ENCODE results near the gene CSMD2. TPM values are rescaled to one million over a fixed set of nuclear protein-coding genes. Genes with fewer than 3 reads are reported as not detected.

Gene CSMD2
- total RNA-seq, 2 experiments from 2014 or later, result not detected

DNA sequence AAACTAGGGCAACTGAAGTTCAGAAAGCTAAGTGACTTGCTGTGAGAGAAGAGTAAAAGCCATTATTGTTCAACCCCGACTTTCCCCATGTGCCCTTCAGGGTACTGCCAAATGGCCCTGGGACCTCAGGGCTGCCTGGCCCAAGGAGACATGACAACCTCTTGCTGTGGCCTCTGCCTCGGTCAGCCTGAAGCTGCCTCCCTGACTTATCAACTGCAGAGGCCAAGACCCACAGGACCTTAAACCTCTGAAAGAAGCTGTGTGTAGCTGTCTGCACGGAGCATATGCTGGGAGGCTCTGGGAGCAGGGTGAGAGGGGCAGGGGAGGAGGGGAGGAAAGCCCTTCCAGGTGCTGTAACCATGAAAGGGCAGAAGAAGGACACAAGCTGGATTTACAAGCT lies 265.3 kb downstream of the CSMD2 start:
- Histone ChIP-seq H3K36me3 (ENCODE audit: insufficient read depth, low read length) (no peaks in the 10 kb centered on the region), H3K27ac (ENCODE audit: low read depth, low read length, poor library complexity, severe bottlenecking) (no peak overlapping the region), H3K9me2 (ENCODE audit: insufficient read depth, low read length) (no peaks in the 10 kb centered on the region), H2AFZ (ENCODE audit: low read length) (no peak overlapping the region), H4K20me1 (ENCODE audit: insufficient read depth, low read length) (no peaks in the 10 kb centered on the region), H3K79me2 (ENCODE audit: insufficient read depth, low read depth, low read length) (no peaks in the 10 kb centered on the region), H3K4me2 (ENCODE audit: low read length) (no peak overlapping the region), H3K4me1 (ENCODE audit: insufficient read depth, low read length, poor library complexity, severe bottlenecking) (peaks cover 22% of the 10 kb centered on the region), H3K9me3 (ENCODE audit: low read length) (no peaks in the 10 kb centered on the region), H3K4me3 (ENCODE audit: low read depth, low read length, poor library complexity, severe bottlenecking) (no peak overlapping the region)
- CTCF ChIA-PET (ENCODE audit: unreplicated experiment), result no interaction called here
- POLR2A ChIA-PET, result interaction anchor here (0.6 kb wide), 1 partner anchor 168 kb away, joined by 3 read pairs; no protein-coding TSS in a partner anchor
- intact Hi-C loops (cut with micrococcal nuclease; ENCODE audit: unreplicated experiment), result no loop called here
- DNase-seq (ENCODE audit: low spot score), result no peak
- TF ChIP-seq, protein P1, sequence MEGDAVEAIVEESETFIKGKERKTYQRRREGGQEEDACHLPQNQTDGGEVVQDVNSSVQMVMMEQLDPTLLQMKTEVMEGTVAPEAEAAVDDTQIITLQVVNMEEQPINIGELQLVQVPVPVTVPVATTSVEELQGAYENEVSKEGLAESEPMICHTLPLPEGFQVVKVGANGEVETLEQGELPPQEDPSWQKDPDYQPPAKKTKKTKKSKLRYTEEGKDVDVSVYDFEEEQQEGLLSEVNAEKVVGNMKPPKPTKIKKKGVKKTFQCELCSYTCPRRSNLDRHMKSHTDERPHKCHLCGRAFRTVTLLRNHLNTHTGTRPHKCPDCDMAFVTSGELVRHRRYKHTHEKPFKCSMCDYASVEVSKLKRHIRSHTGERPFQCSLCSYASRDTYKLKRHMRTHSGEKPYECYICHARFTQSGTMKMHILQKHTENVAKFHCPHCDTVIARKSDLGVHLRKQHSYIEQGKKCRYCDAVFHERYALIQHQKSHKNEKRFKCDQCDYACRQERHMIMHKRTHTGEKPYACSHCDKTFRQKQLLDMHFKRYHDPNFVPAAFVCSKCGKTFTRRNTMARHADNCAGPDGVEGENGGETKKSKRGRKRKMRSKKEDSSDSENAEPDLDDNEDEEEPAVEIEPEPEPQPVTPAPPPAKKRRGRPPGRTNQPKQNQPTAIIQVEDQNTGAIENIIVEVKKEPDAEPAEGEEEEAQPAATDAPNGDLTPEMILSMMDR (conservative IDR thresholded peaks at IDR 0.05; ENCODE audit: low read length), result no peak
- no peak for TF ChIP-seq EZH2phosphoT487 (IDR thresholded peaks at IDR 0.05; ENCODE audit: borderline replicate concordance, low read depth, low read length)
- BruUV-seq (replicated peaks), result no TSS peak

DNA sequence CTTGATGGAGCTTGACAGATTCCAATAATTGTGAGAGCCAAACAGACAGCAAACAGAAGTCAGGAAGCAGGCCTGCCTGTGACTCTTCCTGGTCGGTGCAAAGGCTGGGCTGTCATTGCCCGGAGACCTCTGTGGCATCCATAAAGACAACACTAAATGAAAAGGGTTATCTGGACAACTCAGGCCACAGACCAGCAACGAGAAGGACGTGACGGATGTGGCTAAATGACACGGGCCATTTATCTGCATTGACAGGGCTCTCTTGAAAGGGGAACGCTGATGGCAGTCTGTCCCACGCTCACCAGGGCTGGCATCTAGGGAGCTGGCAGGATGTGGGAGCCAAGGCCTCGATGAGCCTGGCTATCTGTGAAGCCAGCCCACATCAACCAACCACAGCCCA lies 266.1 kb downstream of the CSMD2 start:
- H3K4me3 ChIP-seq (ENCODE audit: low read depth, low read length, poor library complexity, severe bottlenecking), result no peak overlapping the region
- DNase-seq (ENCODE audit: low spot score), result no peak
- TF ChIP-seq, protein P1 (conservative IDR thresholded peaks at IDR 0.05; ENCODE audit: low read length), result no peak
- TF ChIP-seq EZH2phosphoT487 (IDR thresholded peaks at IDR 0.05; ENCODE audit: borderline replicate concordance, low read depth, low read length), result no peak
- CTCF ChIA-PET (ENCODE audit: unreplicated experiment), result no interaction called here
- H3K36me3 ChIP-seq (ENCODE audit: insufficient read depth, low read length), result no peaks in the 10 kb centered on the region
- BruUV-seq (replicated peaks), result no TSS peak
- POLR2A ChIA-PET, result no interaction called here
- H3K4me1 ChIP-seq (ENCODE audit: insufficient read depth, low read length, poor library complexity, severe bottlenecking), result peaks cover 21% of the 10 kb centered on the region
- H3K27ac ChIP-seq (ENCODE audit: low read depth, low read length, poor library complexity, severe bottlenecking), result no peak overlapping the region
- no peak overlapping the region for H3K4me2 ChIP-seq (ENCODE audit: low read length)
- H4K20me1 ChIP-seq (ENCODE audit: insufficient read depth, low read length), result no peaks in the 10 kb centered on the region
- H3K9me3 ChIP-seq (ENCODE audit: low read length), result no peaks in the 10 kb centered on the region
- intact Hi-C loops (cut with micrococcal nuclease; ENCODE audit: unreplicated experiment), result no loop called here
- no peak overlapping the region for H2AFZ ChIP-seq (ENCODE audit: low read length)
- H3K9me2 ChIP-seq (ENCODE audit: insufficient read depth, low read length), result no peaks in the 10 kb centered on the region
- H3K79me2 ChIP-seq (ENCODE audit: insufficient read depth, low read depth, low read length), result no peaks in the 10 kb centered on the region

DNA sequence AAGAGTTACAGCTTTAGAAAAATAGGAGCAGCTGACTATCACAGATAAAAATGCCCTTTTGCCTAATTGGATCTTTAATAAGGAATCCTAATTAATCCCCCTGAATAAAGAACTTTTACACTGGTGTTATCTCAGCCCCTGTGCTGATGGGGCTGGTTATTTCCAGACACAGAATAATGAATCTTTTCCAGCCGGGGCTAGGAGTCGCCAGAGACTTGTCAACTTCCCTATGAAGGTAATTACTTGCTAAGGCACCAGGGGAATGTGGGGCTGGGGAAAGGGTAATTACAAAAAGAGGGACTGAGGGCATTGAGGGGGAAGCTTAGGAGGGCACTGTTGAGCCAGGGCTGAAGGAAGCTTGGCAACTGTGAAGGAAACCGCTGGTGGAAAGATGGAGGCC lies 266.6 kb downstream of the CSMD2 start:
- no peak for DNase-seq (ENCODE audit: low spot score)
- Histone ChIP-seq H3K9me2 (ENCODE audit: insufficient read depth, low read length) (no peaks in the 10 kb centered on the region), H3K79me2 (ENCODE audit: insufficient read depth, low read depth, low read length) (no peaks in the 10 kb centered on the region), H3K9me3 (ENCODE audit: low read length) (no peaks in the 10 kb centered on the region), H3K4me1 (ENCODE audit: insufficient read depth, low read length, poor library complexity, severe bottlenecking) (peaks cover 16% of the 10 kb centered on the region), H4K20me1 (ENCODE audit: insufficient read depth, low read length) (no peaks in the 10 kb centered on the region), H3K4me2 (ENCODE audit: low read length) (no peak overlapping the region), H3K4me3 (ENCODE audit: low read depth, low read length, poor library complexity, severe bottlenecking) (no peak overlapping the region), H3K36me3 (ENCODE audit: insufficient read depth, low read length) (no peaks in the 10 kb centered on the region), H3K27ac (ENCODE audit: low read depth, low read length, poor library complexity, severe bottlenecking) (no peak overlapping the region), H2AFZ (ENCODE audit: low read length) (no peak overlapping the region)
- no TSS peak for BruUV-seq (replicated peaks)
- intact Hi-C loops (cut with micrococcal nuclease; ENCODE audit: unreplicated experiment), result no loop called here
- no peak for TF ChIP-seq EZH2phosphoT487 (IDR thresholded peaks at IDR 0.05; ENCODE audit: borderline replicate concordance, low read depth, low read length)
- TF ChIP-seq, protein P1 (conservative IDR thresholded peaks at IDR 0.05; ENCODE audit: low read length), result no peak
- ChIA-PET POLR2A (no interaction called here), CTCF (ENCODE audit: unreplicated experiment) (no interaction called here)
